Measurements from ENCODE around the gene SPTAN1.

- TF ChIP-seq POLR2A (IDR thresholded peaks at IDR 0.05; ENCODE audit: low read depth, low read length) (no peak), CTCF (IDR thresholded peaks at IDR 0.05; ENCODE audit: extremely low read depth in 1 of 2, insufficient read depth in 1 of 2, low read depth in 1 of 2, low read length in 2 of 2) (no peak), GATA2 (IDR thresholded peaks at IDR 0.05; ENCODE audit: insufficient read depth, insufficient read length, low read depth, low read length) (no peak), FOS (IDR thresholded peaks at IDR 0.05; ENCODE audit: borderline replicate concordance, insufficient read depth, low read length) (no peak), JUN (IDR thresholded peaks at IDR 0.05; ENCODE audit: borderline replicate concordance, insufficient read depth, insufficient read length, low read depth) (no peak), EZH2 (IDR thresholded peaks at IDR 0.05; ENCODE audit: borderline replicate concordance, low read depth, low read length, severe bottlenecking) (no peak)
Observed at GRCh38 chr9:128636556-128637530, 84.5 kb downstream of the SPTAN1 start.

Measured in endothelial cell of umbilical vein (primary cell).